ENCODE measurements around the gene JARID2. TPM values are rescaled to one million over a fixed set of nuclear protein-coding genes. Genes with fewer than 3 reads are reported as not detected.

The JARID2 gene
- polyA plus RNA-seq, 1 donor = 13.3 TPM

- no peaks in the 10 kb centered on the region for H3K27me3 ChIP-seq (ENCODE audit: control insufficient read depth, insufficient read depth, low read length)
- H3K9me3 ChIP-seq (ENCODE audit: control insufficient read depth, low read depth, low read length) = no peaks in the 10 kb centered on the region
- H3K27ac ChIP-seq (ENCODE audit: low read length) = no peak overlapping the region
- no peak for DNase-seq
- no peaks in the 10 kb centered on the region for H3K36me3 ChIP-seq (ENCODE audit: control insufficient read depth, insufficient read depth, low read length)
- peaks cover 19% of the 10 kb centered on the region for H3K4me1 ChIP-seq (ENCODE audit: control insufficient read depth, insufficient read depth, low read length)
- WGBS (ENCODE audit: insufficient coverage, low lambda C conversion rate) = 40% methylated on average over 1 of the region's 7 CpGs
- no peak overlapping the region for H3K4me3 ChIP-seq (ENCODE audit: low read length)
Observed at GRCh38 chr6:15386110-15386755, 140.4 kb downstream of the JARID2 start.

- no peaks in the 10 kb centered on the region for H3K9me3 ChIP-seq (ENCODE audit: control insufficient read depth, low read depth, low read length)
- H3K27me3 ChIP-seq (ENCODE audit: control insufficient read depth, insufficient read depth, low read length) = no peaks in the 10 kb centered on the region
- no peak overlapping the region for H3K27ac ChIP-seq (ENCODE audit: low read length)
- no peaks in the 10 kb centered on the region for H3K36me3 ChIP-seq (ENCODE audit: control insufficient read depth, insufficient read depth, low read length)
- no CpG with 5 or more reads among the region's 3 CpGs for WGBS (ENCODE audit: insufficient coverage, low lambda C conversion rate)
- peaks cover 19% of the 10 kb centered on the region for H3K4me1 ChIP-seq (ENCODE audit: control insufficient read depth, insufficient read depth, low read length)
- DNase-seq = no peak
- no peak overlapping the region for H3K4me3 ChIP-seq (ENCODE audit: low read length)
Observed at GRCh38 chr6:15386756-15387112, 140.9 kb downstream of the JARID2 start.

DNA sequence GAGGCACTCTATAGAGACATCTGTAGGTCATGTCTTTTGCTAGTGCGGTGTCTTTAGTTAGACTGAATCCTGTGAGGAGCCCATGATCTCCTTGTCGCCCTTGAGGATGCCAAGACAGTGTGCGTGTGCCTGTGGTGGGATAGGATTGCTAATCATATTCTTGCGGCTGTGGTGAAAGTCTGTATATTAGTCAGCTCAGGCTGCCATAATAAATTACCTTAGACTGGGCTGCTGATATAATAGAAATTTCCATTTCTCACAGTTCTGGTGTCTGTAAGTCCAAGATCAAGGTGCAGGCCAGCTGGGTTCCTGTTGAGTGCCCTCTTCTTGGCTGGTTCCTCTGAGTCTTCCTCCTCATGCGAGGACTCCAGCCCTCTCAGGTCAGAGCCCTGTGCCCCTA lies 141.2 kb downstream of the JARID2 start:
- no peaks in the 10 kb centered on the region for H3K9me3 ChIP-seq (ENCODE audit: control insufficient read depth, low read depth, low read length)
- no peaks in the 10 kb centered on the region for H3K36me3 ChIP-seq (ENCODE audit: control insufficient read depth, insufficient read depth, low read length)
- H3K27me3 ChIP-seq (ENCODE audit: control insufficient read depth, insufficient read depth, low read length) = no peaks in the 10 kb centered on the region
- H3K4me1 ChIP-seq (ENCODE audit: control insufficient read depth, insufficient read depth, low read length) = peaks cover 19% of the 10 kb centered on the region
- WGBS (ENCODE audit: insufficient coverage, low lambda C conversion rate) = no CpG with 5 or more reads among the region's 5 CpGs
- no peak for DNase-seq
- no peak overlapping the region for H3K4me3 ChIP-seq (ENCODE audit: low read length)
- H3K27ac ChIP-seq (ENCODE audit: low read length) = no peak overlapping the region

- DNase-seq = no peak
- peaks cover 19% of the 10 kb centered on the region for H3K4me1 ChIP-seq (ENCODE audit: control insufficient read depth, insufficient read depth, low read length)
- H3K4me3 ChIP-seq (ENCODE audit: low read length) = no peak overlapping the region
- H3K36me3 ChIP-seq (ENCODE audit: control insufficient read depth, insufficient read depth, low read length) = no peaks in the 10 kb centered on the region
- no peaks in the 10 kb centered on the region for H3K9me3 ChIP-seq (ENCODE audit: control insufficient read depth, low read depth, low read length)
- H3K27me3 ChIP-seq (ENCODE audit: control insufficient read depth, insufficient read depth, low read length) = no peaks in the 10 kb centered on the region
- H3K27ac ChIP-seq (ENCODE audit: low read length) = no peak overlapping the region
- WGBS (ENCODE audit: insufficient coverage, low lambda C conversion rate) = 83% methylated on average over 1 of the region's 6 CpGs
Observed at GRCh38 chr6:15389084-15389764, 143.4 kb downstream of the JARID2 start.

GRCh38 chr6:15389765-15390723 lies 144.2 kb downstream of the JARID2 start:
- Histone ChIP-seq H3K4me3 (ENCODE audit: low read length) (no peak overlapping the region), H3K27me3 (ENCODE audit: control insufficient read depth, insufficient read depth, low read length) (no peaks in the 10 kb centered on the region), H3K27ac (ENCODE audit: low read length) (no peak overlapping the region), H3K36me3 (ENCODE audit: control insufficient read depth, insufficient read depth, low read length) (no peaks in the 10 kb centered on the region), H3K4me1 (ENCODE audit: control insufficient read depth, insufficient read depth, low read length) (peaks cover 19% of the 10 kb centered on the region), H3K9me3 (ENCODE audit: control insufficient read depth, low read depth, low read length) (no peaks in the 10 kb centered on the region)
- DNase-seq = peak; percentile 24 to 58
- WGBS (ENCODE audit: insufficient coverage, low lambda C conversion rate) = no CpG with 5 or more reads among the region's 14 CpGs

DNA sequence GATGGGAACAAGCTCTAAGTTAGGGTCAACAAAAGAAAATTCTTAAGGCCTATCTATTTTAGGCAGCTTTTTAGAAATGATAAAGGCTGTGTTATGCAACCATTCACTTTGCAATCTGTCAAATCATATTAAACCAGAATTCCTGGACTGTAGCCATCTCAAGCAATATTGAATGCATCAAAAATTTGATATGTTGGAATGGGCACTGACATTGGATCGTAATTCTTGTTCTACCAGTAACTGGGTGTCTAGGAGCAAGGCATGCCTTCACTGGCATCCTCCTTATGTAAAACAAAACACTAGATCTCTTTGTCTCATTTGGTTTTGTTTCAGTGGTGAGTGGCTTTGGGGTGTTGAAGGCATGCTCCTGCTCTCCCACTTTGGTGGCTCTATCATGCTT lies 145.6 kb downstream of the JARID2 start:
- no peaks in the 10 kb centered on the region for H3K27me3 ChIP-seq (ENCODE audit: control insufficient read depth, insufficient read depth, low read length)
- DNase-seq = no peak
- no peak overlapping the region for H3K27ac ChIP-seq (ENCODE audit: low read length)
- peaks cover 19% of the 10 kb centered on the region for H3K4me1 ChIP-seq (ENCODE audit: control insufficient read depth, insufficient read depth, low read length)
- no peaks in the 10 kb centered on the region for H3K9me3 ChIP-seq (ENCODE audit: control insufficient read depth, low read depth, low read length)
- H3K4me3 ChIP-seq (ENCODE audit: low read length) = no peak overlapping the region
- H3K36me3 ChIP-seq (ENCODE audit: control insufficient read depth, insufficient read depth, low read length) = no peaks in the 10 kb centered on the region
- WGBS (ENCODE audit: insufficient coverage, low lambda C conversion rate) = no CpG with 5 or more reads among the region's 1 CpG

GRCh38 chr6:15392182-15392581 lies 146.3 kb downstream of the JARID2 start:
- DNase-seq = no peak
- H3K9me3 ChIP-seq (ENCODE audit: control insufficient read depth, low read depth, low read length) = no peaks in the 10 kb centered on the region
- 100% methylated on average over 1 of the region's 6 CpGs for WGBS (ENCODE audit: insufficient coverage, low lambda C conversion rate)
- no peak overlapping the region for H3K27ac ChIP-seq (ENCODE audit: low read length)
- H3K27me3 ChIP-seq (ENCODE audit: control insufficient read depth, insufficient read depth, low read length) = no peaks in the 10 kb centered on the region
- H3K4me1 ChIP-seq (ENCODE audit: control insufficient read depth, insufficient read depth, low read length) = peaks cover 16% of the 10 kb centered on the region
- no peak overlapping the region for H3K4me3 ChIP-seq (ENCODE audit: low read length)
- H3K36me3 ChIP-seq (ENCODE audit: control insufficient read depth, insufficient read depth, low read length) = no peaks in the 10 kb centered on the region

DNA sequence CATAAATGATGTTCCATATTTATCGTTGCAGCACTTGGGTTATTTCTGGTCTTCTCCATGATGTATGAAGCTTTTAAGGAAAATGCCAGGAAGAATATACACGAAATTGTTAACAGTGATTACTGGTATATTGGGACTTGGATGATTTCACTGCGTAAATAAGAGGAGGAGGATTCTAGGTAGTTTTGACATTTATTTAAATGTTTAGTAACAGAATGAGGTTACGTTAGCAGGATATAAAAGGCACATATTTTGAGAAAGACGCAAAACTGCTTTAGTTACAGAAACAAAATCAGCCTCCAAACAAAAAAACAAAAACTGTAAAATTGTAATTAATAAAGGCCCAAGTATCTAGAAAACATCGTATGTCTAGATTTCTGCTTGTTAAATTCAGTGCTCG lies 147.7 kb downstream of the JARID2 start:
- no peak for DNase-seq
- H3K4me1 ChIP-seq (ENCODE audit: control insufficient read depth, insufficient read depth, low read length) = peaks cover 16% of the 10 kb centered on the region
- no peak overlapping the region for H3K4me3 ChIP-seq (ENCODE audit: low read length)
- H3K36me3 ChIP-seq (ENCODE audit: control insufficient read depth, insufficient read depth, low read length) = no peaks in the 10 kb centered on the region
- no peaks in the 10 kb centered on the region for H3K27me3 ChIP-seq (ENCODE audit: control insufficient read depth, insufficient read depth, low read length)
- H3K9me3 ChIP-seq (ENCODE audit: control insufficient read depth, low read depth, low read length) = no peaks in the 10 kb centered on the region
- H3K27ac ChIP-seq (ENCODE audit: low read length) = no peak overlapping the region
- WGBS (ENCODE audit: insufficient coverage, low lambda C conversion rate) = 100% methylated on average over 3 of the region's 7 CpGs

DNA sequence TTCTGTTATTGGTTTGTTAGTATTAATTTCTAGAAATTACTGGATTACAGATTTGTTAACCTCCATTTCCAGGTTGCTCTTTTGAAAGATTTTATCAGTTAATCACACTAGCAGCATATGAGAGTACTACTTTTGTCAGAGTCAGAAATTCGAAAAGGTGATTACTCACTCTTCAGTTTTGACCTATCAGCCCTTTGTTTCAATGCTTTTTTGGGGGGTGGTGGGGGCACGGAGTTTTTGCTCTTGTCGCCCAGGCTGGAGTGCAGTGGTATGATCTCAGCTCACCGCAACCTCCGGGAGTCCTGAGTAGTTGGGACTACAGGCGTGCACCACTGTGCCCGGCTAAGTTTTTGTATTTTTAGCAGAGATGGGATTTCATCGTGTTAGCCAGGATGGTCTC lies 149.2 kb downstream of the JARID2 start:
- H3K4me3 ChIP-seq (ENCODE audit: low read length) = no peak overlapping the region
- DNase-seq = no peak
- H3K36me3 ChIP-seq (ENCODE audit: control insufficient read depth, insufficient read depth, low read length) = no peaks in the 10 kb centered on the region
- peaks cover 9% of the 10 kb centered on the region for H3K4me1 ChIP-seq (ENCODE audit: control insufficient read depth, insufficient read depth, low read length)
- H3K9me3 ChIP-seq (ENCODE audit: control insufficient read depth, low read depth, low read length) = no peaks in the 10 kb centered on the region
- H3K27ac ChIP-seq (ENCODE audit: low read length) = no peak overlapping the region
- 100% methylated on average over 1 of the region's 8 CpGs for WGBS (ENCODE audit: insufficient coverage, low lambda C conversion rate)
- no peaks in the 10 kb centered on the region for H3K27me3 ChIP-seq (ENCODE audit: control insufficient read depth, insufficient read depth, low read length)

- Histone ChIP-seq H3K4me1 (ENCODE audit: control insufficient read depth, insufficient read depth, low read length) (peaks cover 19% of the 10 kb centered on the region), H3K4me3 (ENCODE audit: low read length) (no peak overlapping the region), H3K36me3 (ENCODE audit: control insufficient read depth, insufficient read depth, low read length) (no peaks in the 10 kb centered on the region), H3K9me3 (ENCODE audit: control insufficient read depth, low read depth, low read length) (no peaks in the 10 kb centered on the region), H3K27ac (ENCODE audit: low read length) (no peak overlapping the region), H3K27me3 (ENCODE audit: control insufficient read depth, insufficient read depth, low read length) (no peaks in the 10 kb centered on the region)
- no CpG with 5 or more reads among the region's 3 CpGs for WGBS (ENCODE audit: insufficient coverage, low lambda C conversion rate)
- no peak for DNase-seq
Observed at GRCh38 chr6:15396808-15397207, 150.9 kb downstream of the JARID2 start.
